Measurements from ENCODE around the gene KCNN3.

GRCh38 chr1:154705544-154705943, 164.5 kb downstream of the KCNN3 start:
- TF ChIP-seq POLR2A (IDR thresholded peaks at IDR 0.05; ENCODE audit: low read length) (no peak), GATA1 (IDR thresholded peaks at IDR 0.05; ENCODE audit: low read depth, low read length) (no peak)
